Jurkat, Clone E6-1 (cell line): Measurements from ENCODE around the gene MAN2B2.
A peak's percentile ranks its signal among the peaks of the same experiment; 100 is the strongest.
"Not testable (repeated sequence)": the region's sequence is repeated elsewhere in the genome, so short reads cannot be mapped to it uniquely, and the experiment has no call there.

Experiments used
- DNase-seq: peaks from one replicate; pipeline ENCODE4 v3.0.0-alpha.2; 2011; ENCODE audit warnings: low read depth, low spot score
- H3K4me3 ChIP-seq: 2 replicates; pipeline ENCODE4 v1.5.1; 2011; ENCODE audit warnings: mild to moderate bottlenecking, low read length, control low read depth, moderate library complexity

The MAN2B2 gene

DNA sequence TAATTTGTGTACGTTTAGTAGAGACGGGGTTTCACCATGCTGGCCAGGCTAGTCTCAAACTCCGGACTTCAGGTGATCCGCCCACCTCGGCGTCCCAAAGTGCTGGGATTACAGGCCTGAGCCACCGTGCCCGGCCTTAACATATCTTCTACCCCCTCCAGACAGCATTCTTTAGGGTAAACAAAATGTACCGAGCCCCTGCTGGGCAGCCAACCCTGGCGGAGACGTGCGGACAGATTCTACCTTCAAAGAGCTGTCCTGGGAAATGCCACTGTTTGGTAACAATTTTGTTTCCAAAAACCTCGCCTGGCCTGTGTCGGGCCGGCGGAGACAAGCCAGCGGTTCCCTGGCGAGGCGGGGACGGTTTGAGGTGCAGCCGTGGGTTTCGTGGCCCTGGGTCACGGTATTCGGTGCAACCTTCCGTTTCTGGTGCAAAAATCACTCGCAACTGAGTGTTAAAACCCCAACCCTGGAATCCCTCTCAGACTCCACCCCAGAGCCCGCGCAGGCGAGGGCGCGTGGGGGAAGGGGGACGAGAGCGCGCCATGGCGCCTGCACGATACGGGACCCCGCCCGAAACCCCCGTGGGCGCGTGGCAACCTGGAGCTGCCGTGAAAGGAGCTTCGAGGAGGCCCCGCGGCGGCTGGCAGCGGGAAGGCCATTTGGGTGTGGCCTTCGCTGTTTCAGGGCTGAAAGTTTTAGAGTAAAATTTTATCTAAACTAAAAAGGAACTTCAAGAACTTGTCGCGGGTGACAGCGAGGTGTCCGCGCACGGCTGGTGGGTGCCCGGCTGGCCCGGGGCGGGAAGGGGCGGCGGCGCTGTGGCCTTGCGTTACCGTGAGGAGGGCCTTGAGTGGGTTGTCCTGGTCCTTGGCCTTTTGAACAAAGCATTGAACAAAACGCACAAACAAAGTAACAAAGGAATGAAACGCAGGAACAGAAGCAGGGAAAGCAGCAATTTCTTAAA, 82.5 kb downstream of the MAN2B2 start:
- H3K4me3 ChIP-seq = no peak overlapping the region
- DNase-seq = no peak

GRCh38 chr4:6658209-6658595, 83.2 kb downstream of the MAN2B2 start:
- H3K4me3 ChIP-seq = no peak overlapping the region
- no peak for DNase-seq

- H3K4me3 ChIP-seq = no peak overlapping the region
- no peak for DNase-seq
Observed at GRCh38 chr4:6658597-6659075, 83.6 kb downstream of the MAN2B2 start.

- H3K4me3 ChIP-seq = no peak overlapping the region
- DNase-seq = no peak
Observed at GRCh38 chr4:6659897-6660296, 84.9 kb downstream of the MAN2B2 start.

DNA sequence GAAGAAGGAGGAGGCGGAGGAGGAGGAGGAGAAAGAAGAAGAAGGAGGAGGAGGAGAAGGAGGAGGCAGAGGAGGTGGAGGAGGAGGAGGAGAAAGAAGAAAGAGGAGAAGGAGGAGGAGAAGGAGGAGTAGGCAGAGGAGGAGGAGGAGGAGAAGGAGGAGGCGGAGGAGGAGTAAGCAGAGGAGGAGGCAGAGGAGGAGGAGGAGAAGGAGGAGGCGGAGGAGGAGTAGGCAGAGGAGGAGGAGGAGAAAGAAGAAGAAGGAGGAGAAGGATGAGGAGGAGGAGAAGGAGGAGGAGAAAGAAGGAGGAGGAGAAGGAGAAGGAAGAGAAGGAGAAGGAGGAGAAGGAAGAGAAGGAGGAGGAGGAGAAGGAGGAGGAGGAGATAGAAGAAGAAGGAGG, 85.4 kb downstream of the MAN2B2 start:
- DNase-seq = no peak
- no peak overlapping the region for H3K4me3 ChIP-seq

DNA sequence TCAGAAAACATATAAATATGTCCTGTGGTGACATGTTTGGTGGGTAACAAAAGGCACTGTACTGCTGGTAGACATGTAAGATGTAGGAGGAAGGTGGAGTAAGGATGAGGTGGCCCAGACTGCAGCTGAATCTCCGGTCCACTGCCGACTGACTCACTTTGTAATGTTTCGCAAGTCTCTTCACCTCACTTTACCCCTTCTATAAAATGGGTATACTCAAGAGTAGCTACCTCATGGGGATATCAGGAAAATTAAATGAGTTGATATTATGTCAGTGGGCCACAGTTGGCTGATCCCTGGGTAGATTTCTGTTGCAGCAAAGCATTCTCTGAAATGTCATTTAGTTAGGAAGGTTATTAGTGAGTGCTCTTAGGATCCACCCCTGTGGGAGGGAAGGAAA, 87.6 kb downstream of the MAN2B2 start:
- no peak for DNase-seq
- H3K4me3 ChIP-seq = no peak overlapping the region

- DNase-seq = no peak
- no peak overlapping the region for H3K4me3 ChIP-seq
Observed at GRCh38 chr4:6663596-6664393, 88.8 kb downstream of the MAN2B2 start.

- DNase-seq = no peak
- no peak overlapping the region for H3K4me3 ChIP-seq
Observed at GRCh38 chr4:6665320-6665654, 90.3 kb downstream of the MAN2B2 start.

DNA sequence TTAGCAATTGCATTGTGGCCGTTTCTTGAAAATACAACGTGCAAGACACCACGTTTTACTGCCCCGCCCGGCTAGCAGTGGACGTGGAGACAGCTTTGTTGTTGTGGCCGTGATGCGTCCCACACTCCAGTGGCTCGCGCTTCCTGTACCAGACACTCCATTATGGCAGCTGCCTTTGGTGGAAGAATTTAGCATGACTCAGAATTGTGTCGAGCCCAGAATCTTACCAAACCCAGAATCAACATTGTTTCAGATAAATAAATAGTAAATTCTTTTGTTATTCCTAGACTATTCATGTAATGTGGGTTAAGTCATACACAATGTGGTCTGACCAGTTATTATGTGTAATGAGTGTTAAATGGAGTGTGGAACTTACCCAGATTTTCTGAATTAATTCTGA, 93.4 kb downstream of the MAN2B2 start:
- no peak overlapping the region for H3K4me3 ChIP-seq
- DNase-seq = no peak

DNA sequence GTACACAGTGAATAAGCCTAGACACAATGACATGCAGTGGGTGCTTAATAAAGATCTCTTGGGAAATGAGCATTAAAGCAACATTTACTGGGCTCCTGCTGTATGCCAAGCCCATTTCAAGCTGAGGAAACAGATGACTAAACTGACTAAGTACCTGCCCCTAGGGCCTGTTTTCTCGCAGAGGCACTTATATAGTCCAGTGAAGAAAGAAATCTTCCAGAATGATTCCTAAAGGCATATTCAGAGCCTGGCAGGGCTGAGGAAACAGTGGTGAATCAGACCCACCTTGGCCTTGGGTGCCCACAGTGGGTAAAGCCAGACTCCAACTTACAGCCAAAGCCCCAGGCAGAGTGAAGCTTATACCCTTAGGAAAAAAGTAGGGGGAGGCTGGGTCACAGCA, 96.7 kb downstream of the MAN2B2 start:
- no peak for DNase-seq

GRCh38 chr4:6672131-6672530, 97.1 kb downstream of the MAN2B2 start:
- no peak overlapping the region for H3K4me3 ChIP-seq
- no peak for DNase-seq

More for the DNA sequence above, 96.7 kb downstream of the MAN2B2 start:
- no peak overlapping the region for H3K4me3 ChIP-seq

- H3K4me3 ChIP-seq = peak overlapping the region; percentile 81
- DNase-seq = not testable (repeated sequence)
Observed at GRCh38 chr4:6672541-6673190, 97.7 kb downstream of the MAN2B2 start.
